Measurements from ENCODE around the gene LGMN. TPM values are rescaled to one million over a fixed set of nuclear protein-coding genes. Genes with fewer than 3 reads are reported as not detected.

LGMN gene
- total RNA-seq, 1 experiment from 2014 or later: 51.5 TPM

DNA sequence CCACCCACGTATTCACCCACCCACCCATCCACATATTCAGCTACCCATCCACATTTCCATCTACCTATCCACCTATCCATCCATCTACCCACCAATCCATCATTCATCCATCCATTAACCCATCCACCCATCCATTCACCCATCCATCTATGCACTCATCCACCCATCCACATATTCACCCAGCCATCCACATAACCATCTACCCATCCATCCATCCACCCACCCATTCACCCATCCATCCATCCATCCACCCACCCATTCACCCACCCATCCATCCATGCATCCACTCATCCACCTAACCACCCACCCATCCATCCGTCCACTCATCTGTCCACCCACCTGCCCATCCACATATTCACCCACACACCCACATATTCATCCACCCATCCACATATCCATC lies 70.5 kb downstream of the LGMN start:
- no peak for DNase-seq (ENCODE audit: low spot score)

DNA sequence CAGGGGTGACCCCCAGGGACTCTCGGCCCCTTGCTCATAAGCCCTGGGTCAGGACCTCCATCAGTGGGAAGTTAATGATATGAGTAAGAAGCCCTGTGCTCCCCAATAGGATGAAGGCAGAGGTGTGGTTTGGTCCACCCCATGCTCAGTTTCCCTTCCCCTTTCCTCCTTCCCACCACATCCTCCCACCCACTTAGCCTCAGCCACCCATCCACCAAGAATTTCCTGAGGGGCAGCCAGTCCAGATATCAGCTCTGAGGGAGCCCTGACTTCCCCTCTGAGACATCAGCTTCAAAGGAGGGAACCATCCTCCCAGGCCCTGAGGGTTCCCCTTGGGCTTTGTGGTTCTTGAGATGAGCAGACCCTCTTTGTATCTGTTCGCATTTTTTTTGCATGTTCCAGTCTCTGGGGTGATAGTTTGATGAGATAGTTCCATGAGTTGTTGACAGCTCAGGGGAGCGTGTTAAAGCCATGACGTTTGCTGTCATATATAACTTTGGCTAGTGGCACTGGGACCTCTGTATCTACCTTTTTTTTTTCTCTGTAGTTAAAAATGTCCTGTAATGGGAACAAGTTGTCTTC lies 71.2 kb downstream of the LGMN start:
- no peak for DNase-seq (ENCODE audit: low spot score)

DNA sequence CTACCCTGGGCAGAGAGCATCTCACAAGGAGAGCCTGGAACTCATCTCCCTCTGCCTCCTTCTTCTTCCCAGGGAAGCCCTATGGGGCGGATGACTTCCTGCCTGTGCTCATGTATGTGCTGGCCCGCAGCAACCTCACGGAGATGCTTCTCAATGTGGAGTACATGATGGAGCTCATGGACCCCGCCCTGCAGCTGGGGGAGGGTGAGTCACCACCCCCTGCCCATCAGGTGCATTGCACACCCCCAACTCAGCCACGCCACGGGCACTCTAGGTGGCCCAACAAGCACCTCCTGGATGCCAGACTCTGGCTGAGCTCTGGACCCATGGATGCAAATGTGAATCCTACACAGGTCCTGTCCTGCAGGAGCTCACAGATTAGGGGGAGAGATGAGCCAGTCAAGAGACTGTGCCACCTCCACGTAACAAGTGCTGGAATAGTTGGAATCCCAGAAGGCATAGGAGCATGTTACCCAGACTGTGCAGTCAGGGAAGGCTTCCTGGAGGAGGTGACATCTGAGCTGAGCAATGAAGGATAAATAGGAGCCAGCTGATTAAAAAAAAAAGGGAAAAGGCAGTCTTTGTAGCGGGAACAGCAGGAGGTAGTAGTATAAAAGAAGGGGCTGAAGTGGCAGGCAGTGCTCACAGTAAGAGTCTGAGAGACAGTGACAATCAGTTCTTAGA lies 71.9 kb downstream of the LGMN start:
- DNase-seq (ENCODE audit: low spot score): no peak

DNA sequence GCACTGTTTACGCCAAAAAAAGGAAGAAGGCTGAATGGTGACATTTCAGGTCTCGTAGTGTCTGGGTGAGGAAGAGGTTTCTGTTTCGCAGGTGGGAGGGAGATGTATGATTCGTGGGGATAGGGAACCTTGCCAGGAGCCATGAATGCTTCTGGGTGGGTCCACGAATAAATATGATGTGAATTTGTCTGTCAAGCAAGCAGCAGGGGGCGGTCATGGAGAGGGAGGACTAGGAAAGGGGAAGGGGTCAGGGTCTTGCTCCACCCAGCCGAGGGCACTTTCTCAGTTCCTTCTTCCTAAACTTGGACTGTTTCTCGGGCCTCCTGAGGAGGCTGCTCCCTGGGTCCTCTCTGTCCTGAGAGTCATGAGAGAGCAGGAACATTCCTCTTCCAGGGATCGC lies 72.5 kb downstream of the LGMN start:
- no peak for DNase-seq (ENCODE audit: low spot score)

DNA sequence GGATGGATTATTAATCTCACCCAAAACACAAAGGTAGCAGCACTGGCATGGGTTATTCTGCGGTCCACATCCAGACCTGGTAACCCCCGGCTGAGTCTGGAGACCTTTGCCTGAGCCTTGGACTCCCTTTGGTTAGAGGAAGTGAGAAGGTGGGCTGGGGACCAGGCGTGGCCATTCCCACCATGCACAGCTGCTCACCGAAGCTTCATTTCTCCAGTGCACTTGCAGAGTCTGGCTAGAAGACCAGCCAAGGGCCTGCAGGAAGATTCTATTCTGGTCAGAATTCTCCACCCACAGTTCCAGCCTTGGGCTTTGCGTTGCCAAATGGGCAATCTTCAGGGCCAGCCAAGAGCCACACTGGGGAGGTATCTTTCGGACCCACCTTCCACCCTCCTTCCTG lies 73.0 kb downstream of the LGMN start:
- no peak for DNase-seq (ENCODE audit: low spot score)

DNA sequence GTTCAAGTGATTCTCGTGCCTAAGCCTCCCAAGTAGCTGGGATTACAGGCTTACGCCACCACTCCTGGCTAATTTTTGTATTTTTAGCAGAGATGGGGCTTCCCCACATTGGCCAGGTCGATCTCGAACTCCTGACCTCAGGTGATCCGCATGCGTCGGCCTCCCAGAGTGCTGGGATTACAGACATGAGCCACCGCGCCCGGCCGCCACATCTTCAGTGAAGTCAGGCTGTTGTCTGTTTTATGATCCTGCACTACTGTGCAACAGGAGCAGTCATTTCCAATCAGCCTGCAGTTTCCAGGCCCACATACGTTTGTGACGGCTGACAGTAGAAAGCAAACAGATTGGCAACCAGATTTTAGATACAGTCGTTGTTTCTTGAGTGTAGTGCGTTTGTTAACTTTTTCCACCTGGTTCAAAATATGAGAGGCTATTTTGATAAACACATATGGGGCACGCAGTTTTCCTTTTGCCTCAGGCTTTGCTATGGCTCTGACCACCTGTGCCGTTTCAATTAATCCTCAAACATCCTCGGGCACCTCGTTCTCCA lies 74.8 kb downstream of the LGMN start:
- DNase-seq (ENCODE audit: low spot score): no peak

DNA sequence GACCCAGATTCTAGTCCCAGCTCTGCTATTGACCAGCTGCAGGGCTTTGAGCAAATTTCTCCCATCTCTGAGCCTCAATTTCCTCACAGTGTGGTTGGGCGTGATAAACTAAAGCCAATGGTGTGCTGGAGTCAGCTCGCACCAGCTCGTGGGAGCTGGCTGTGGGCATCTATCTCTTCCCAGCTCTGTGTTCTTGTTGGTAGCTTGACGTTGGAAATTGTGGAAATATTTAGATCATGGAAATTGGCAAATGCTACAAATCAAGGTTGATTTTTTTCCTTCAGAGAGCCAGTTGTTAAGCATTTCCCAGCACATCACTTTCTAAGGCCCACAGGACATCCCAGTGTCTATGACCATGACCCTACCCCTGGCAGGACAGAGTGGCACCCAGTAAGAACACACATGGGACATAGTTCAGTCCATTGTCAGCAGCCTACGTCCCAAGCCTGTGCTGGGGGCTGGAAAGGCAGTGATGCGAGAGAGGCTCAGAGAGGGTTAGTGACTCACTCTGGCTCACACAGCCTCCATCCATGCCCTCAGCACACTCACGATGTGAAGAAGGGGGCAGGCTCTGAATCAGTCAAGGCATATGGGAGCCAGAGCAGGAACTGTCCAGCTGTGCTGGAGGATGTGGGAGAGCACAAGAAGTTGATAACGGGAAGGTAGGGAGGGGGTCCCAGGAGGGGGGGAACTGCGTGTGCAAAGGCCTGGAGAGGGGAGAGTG lies 77.6 kb downstream of the LGMN start:
- DNase-seq (ENCODE audit: low spot score): no peak

DNA sequence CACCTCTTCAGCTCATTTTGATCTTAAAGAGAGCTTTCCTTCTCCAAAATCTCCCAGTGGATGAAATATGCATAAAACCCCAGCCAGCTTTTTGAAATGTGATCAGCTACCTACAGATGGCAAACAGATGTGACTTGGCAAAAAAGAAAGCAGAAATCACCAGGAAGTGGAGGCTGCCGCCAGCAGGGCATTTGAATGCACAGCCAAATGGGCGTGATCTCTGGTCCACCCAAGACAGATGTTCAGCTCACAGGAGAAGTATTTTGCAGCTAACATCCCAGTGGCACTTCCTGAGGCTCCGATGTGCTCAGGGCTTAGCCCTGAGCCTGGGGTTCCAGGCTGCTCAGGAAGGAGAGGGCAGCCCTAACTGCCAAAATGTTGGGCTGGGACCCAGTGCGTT lies 78.3 kb downstream of the LGMN start:
- no peak for DNase-seq (ENCODE audit: low spot score)

DNA sequence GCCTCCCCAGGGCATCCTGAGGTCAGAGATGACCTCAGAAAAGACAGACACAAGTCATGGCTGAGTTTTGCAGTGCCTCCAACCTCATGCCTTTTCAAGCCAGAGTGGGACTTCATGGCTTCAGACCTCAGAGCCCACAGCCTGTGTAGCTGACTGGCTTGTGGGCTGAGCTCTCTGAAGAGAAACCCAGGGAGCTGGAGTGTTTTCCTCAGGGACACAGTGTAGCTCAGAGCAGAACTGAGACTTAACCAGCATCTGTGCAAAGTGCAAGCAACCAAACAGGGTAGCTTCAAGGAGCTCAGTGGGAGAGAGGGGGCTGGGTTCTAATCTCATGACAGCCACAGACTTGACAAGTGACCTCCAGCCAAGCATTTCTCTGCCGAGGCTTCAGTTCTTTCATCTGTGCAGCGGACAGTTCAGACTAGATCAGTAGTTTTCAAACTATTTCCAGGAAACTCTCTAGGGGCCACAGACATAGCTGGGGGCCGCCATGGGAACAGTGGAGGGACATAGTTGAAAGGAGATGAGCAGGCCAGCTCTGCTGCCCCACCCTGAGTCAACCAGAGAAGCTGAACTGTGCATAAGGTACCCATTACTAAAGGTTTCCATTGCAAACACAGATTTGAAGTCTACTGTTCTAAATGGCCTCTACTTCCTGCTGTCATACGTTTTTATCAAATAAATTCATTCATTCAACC lies 80.0 kb downstream of the LGMN start:
- no peak for DNase-seq (ENCODE audit: low spot score)

DNA sequence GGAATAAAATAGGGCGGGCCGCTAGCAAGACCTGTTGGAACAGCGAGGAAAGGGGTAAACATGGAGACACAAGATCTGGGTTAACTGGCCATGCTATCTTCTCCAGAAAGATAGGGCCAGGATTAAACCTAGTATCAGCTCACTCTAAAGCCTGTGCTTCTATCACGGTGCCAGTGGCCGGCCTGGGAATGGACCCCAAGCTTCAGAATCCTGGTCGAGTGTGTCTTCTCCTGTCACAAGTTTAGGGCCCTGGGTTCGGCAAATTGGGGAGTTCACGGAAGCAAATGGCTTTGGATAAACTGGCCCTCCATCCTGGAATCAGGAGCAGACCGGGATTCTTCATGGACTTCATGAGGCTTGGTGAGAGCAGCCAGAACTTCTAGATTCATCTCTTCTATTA lies 82.2 kb downstream of the LGMN start:
- DNase-seq (ENCODE audit: low spot score): no peak

DNA sequence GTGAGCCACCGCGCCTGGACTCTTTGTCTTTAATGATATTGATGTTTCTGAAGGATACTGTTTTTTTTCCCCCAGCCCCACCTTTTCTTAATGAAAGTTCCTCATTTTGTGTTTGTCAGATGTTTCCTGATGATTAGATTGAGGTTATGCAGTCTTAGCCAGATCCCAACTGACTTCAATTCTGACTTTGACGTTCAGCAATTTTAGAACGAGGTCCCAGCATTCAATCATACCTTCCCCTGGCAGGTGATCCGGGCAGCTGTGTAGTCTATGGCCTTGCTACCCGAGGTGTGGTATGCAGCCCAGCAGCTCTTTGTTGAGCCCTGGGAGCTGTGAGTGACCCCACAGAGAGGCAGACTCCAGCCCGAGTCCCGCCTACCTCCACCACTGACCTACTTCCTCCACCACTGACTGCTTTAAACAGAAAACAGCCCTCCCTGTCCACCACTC lies 82.7 kb downstream of the LGMN start:
- no peak for DNase-seq (ENCODE audit: low spot score)

DNA sequence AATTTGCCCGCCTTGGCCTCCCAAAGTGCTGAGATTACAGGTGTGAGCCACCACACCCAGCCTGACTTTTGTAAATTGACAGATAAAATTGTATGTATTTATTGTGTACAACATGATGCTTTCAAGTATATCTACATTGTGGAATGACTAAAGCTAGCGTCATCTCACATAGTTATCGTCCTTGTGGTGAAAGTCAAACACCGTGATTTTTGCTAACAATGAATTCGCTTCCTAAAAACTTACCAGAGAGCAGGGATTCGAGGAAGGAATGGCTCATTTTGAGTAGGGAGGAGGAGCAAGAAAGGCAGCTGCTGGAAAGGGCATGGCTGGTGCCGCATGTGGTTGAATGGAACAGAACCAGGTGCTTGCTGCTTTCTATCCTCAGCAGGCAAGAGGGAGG lies 85.4 kb downstream of the LGMN start:
- no peak for DNase-seq (ENCODE audit: low spot score)

DNA sequence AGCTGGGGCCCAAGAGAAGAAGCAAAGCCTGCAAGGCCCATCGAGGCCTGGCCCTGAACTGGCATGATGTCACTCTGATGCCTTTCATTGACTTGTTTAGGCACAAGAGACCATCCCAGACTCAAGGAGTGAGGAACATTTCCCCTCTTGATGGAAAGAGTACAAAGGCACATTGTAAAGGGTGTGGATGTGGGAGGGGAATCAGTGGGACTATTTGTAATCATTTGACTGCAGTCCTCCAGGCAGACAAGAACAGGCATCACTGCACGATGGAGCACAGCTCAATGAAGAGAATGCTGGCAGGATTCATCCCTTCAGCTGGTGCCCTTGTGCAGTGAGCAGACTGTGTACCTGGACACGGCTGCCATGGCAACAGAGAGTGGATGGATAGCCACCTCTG lies 87.9 kb downstream of the LGMN start:
- no peak for DNase-seq (ENCODE audit: low spot score)

DNA sequence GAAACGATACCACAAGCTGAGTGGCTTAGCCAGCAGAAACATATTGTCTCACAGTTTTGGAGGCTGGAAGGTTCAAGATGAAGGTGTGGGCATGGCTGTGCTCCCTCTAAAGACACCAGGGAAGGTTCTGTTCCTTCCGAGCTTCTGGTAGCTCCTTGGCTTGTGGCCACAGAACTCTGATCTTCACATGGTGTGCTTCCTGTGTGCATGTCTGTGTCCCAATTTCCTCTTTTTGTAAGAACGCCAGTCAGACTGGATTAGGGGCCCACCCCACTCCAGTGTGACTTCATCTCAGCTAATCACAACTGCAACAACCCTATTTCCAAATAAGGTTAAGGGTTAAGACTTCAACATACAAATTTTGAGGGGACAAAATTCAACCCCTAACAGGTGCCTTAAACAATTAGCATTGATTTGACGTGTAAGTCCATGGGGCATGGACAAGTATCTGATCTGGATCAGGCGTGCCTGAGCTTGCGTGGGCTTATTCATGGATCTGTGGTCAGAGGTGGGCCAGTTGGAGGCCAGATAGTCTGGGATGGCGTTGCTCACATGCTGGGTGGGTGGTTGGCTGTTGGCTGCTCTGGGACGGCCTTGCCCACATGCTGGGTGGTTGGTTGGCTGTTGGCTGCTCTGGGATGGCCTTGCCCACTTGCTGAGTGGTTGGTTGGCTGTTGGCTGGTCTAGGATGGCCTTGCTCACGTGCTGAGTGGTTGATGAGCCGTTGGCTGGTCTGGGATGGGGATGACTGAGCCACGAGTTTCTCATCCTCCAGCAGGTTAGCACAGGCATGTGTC lies 88.5 kb downstream of the LGMN start:
- DNase-seq (ENCODE audit: low spot score): no peak

DNA sequence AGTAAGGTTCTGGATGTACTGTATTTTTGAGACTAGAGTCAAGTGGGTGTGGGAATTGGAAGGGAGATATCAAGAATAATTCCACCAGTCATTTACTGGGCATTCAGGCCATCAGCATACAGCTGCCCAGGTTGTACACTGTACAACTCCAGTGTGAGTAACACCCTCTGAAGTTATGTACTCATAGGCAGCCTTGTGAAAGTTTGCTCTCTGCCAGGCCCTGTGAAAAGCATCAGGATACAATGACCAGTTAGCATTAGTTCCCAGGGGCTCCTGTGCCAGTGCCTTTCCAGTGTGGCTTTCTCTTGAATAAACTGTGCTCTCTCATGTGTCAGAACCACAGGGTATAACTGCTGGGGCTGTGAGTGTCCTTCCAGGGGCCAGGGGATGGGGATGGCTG lies 89.7 kb downstream of the LGMN start:
- DNase-seq (ENCODE audit: low spot score): no peak

DNA sequence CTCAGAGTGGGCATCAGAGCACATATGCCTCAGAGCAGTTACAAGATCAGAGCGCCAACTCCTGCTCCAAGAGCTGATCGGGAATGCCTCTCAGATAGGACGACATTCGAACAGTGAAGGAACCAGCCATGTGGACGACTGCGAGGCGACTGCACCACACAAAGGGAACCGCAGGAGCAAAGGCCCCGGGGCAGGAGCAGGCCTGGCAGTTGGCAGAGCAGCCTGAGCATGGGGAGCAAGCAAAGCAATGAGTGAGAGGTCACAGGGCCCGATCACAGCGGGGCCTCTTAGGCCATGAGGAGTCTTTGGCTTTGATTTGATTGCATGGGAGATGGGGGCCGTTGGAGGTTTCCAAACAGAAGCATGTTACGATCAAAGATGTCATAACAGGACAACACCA lies 90.3 kb downstream of the LGMN start:
- no peak for DNase-seq (ENCODE audit: low spot score)

DNA sequence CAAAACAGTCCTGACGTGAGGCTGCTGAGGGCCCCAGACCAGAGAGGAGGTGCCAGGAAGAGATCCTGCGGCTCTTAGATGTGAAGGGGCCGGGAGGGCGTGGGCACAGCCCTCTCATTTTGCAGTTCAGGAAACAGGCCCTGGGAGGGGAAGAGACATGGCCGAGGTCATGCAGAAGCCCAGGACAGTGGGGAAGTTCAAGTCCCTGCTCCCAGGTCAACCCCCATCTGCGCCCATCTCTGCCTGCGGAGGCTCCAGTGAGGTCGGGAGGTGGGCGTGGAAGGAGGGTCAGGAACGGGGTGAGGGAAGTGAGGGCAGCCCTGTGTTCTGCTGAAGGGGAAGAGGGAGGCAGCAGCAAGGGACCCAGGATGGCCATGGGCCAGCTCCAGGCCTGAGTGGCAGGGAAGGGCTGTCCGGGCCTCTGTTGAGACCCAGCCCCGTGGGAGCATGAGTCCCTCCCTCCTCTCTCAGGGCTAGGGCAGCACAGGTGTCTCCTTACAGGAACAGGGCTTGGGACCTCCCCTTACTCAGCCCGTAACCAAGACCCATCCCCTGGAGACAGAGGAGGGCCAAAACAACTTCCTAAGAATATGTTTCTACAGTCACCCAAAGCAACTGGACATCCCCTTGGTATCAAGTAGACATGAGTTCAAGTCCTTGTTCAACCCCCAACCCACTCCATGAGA lies 90.8 kb downstream of the LGMN start:
- DNase-seq (ENCODE audit: low spot score): no peak

DNA sequence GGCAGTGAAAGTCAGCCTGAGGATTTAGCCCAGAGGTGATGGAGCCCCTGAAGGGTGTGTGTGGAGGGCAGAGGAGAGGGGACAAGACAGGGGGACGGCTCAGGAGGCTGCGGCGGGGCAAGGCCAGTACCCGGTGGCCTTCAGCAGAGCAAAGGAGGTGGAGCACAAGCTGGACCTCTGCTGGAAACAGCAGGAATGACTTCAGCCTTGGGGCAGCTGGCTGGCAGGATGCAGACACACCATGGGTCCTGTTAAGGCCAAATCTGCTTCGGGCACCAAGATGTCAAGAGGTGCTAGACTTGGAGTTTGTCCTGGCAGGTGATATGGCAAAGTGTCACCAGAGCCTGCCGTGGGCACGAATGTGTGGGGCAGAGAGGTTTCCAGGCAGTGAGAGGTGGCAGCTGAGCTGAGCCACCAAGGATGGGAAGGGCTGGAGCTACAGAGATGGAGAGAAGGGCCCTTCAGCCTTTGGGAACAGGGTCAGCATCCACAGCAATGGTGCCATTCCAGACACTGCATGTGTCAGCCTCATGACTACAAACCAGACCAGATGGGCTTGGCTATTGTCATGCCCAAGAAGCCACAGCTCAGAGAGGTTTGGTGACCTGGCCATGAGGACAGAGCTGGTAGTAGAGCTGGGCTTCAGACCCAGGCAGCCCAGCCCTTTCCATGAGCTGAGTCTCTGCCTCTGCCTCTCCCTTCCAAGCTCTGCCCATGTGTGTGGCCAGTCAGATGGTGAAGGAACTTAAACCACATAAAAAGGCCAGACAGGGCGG lies 91.9 kb downstream of the LGMN start:
- DNase-seq (ENCODE audit: low spot score): no peak

DNA sequence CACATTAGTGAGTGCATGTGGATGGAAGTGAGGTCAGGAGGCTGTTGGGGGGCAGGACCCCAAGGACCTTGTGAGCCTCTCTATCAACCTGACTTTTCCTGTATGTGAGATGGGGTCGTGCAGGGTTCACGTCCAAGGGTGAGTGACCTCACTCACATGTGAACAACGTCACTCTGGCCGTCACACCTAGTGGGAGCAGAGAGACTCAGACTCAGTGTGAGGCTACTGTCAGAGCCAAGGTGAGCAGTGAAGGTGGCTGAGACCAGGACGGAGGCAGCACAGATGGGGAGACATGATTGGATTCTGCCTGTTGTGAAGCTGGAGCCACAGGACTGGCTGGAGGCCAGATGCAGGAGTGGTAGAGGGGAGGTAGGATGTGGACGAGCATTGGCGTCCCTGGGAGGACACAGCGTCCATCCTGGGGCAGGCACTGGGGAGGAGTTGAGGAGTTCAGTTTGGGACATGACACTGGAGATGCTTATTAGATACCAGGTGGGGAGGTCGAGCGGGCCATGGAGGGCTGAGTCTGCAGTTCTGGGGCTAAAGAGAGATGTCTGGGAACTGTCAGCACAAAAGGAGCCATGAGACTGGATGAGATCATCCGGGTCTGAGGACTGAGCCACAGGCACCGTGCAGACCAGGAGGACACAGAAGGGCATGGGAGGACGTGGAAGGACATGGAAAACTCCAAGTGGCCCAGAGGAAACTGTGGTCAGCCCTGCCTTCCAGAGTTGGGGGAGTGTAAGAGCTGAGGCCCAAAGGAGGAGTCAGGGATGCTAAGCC lies 92.8 kb downstream of the LGMN start:
- no peak for DNase-seq (ENCODE audit: low spot score)

Data from HT-29 (cell line).